ENCODE measurements around the gene TOPAZ1. TPM values are rescaled to one million over a fixed set of nuclear protein-coding genes. Genes with fewer than 3 reads are reported as not detected.

TOPAZ1 gene
- total RNA-seq, 1 donor from 2014 or later = not detected

DNA sequence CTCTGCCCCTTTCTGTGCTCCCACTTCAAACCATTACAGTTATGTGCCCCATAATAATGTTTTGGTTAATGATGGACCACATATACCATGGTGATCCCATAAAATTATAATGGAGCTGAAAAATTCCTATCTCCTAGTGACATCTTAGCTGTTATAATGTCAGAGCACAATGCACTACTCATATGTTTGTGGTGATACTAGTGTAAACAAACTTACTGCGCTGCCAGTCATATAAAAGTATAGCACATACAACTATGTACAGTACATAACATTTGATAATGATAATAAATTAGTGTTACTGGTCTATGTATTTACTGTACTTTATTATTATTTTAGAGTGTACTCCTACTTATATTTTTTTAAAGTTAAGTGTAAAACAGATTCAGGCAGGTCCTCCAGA is 51.3 kb downstream of the TOPAZ1 start:
- Mint-ChIP-seq H3K27ac (ENCODE audit: unreplicated experiment) (no peak overlapping the region), H3K4me1 (ENCODE audit: low read depth, unreplicated experiment) (peaks cover 4% of the 10 kb centered on the region), H3K9me3 (ENCODE audit: unreplicated experiment) (no peaks in the 10 kb centered on the region), H3K27me3 (ENCODE audit: low read depth, unreplicated experiment) (peaks cover 1% of the 10 kb centered on the region), H3K36me3 (ENCODE audit: low read depth, unreplicated experiment) (no peaks in the 10 kb centered on the region), H3K4me3 (ENCODE audit: unreplicated experiment) (no peak overlapping the region)
- Histone ChIP-seq H3K9me3 (ENCODE audit: insufficient read depth, low read depth, low read length) (no peaks in the 10 kb centered on the region), H3K79me2 (ENCODE audit: insufficient read depth, low read length) (no peaks in the 10 kb centered on the region), H3K27me3 (ENCODE audit: insufficient read depth, low read length) (no peaks in the 10 kb centered on the region), H4K20me1 (ENCODE audit: insufficient read depth, low read length) (no peaks in the 10 kb centered on the region), H3K36me3 (ENCODE audit: insufficient read depth, low read length) (no peaks in the 10 kb centered on the region), H3K4me3 (ENCODE audit: insufficient read depth, low read depth, low read length) (no peak overlapping the region), H3K4me1 (ENCODE audit: insufficient read depth, low read length) (no peaks in the 10 kb centered on the region), H3K9ac (ENCODE audit: low read length) (no peak overlapping the region), H3K27ac (ENCODE audit: low read depth, low read length) (no peak overlapping the region), H2AFZ (ENCODE audit: low read depth, low read length) (no peak overlapping the region), H3K4me2 (ENCODE audit: low read length) (no peak overlapping the region)
- FAIRE-seq (no peak), DNase-seq (ENCODE audit: low read depth) (no peak)
- TF ChIP-seq, protein P1, sequence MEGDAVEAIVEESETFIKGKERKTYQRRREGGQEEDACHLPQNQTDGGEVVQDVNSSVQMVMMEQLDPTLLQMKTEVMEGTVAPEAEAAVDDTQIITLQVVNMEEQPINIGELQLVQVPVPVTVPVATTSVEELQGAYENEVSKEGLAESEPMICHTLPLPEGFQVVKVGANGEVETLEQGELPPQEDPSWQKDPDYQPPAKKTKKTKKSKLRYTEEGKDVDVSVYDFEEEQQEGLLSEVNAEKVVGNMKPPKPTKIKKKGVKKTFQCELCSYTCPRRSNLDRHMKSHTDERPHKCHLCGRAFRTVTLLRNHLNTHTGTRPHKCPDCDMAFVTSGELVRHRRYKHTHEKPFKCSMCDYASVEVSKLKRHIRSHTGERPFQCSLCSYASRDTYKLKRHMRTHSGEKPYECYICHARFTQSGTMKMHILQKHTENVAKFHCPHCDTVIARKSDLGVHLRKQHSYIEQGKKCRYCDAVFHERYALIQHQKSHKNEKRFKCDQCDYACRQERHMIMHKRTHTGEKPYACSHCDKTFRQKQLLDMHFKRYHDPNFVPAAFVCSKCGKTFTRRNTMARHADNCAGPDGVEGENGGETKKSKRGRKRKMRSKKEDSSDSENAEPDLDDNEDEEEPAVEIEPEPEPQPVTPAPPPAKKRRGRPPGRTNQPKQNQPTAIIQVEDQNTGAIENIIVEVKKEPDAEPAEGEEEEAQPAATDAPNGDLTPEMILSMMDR (IDR thresholded peaks at IDR 0.05; ENCODE audit: insufficient read depth, low read depth, low read length) = no peak
- no peak for TF ChIP-seq EZH2 (IDR thresholded peaks at IDR 0.05; ENCODE audit: insufficient read depth, low read length)

DNA sequence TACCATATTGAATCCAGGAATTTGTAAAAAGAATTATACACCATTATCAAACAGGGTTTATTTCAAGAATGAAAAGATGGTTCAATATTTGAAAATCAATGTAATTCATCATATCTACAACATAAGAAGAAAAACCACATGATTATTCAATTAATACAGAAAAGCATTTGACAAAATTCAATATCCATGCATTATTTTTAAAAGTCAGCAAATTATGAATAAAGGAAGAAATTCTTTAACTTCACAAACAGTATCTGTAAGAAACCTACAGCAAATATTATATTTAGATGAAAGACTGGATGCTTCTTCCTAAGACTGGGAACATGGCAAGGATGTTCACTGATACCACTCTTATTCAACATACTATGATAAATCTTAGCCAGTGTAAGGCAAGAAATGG is 55.6 kb downstream of the TOPAZ1 start:
- Mint-ChIP-seq H3K36me3 (ENCODE audit: low read depth, unreplicated experiment) (no peaks in the 10 kb centered on the region), H3K27me3 (ENCODE audit: low read depth, unreplicated experiment) (peaks cover 1% of the 10 kb centered on the region), H3K4me1 (ENCODE audit: low read depth, unreplicated experiment) (no peaks in the 10 kb centered on the region), H3K27ac (ENCODE audit: unreplicated experiment) (no peak overlapping the region), H3K9me3 (ENCODE audit: unreplicated experiment) (no peaks in the 10 kb centered on the region), H3K4me3 (ENCODE audit: unreplicated experiment) (no peak overlapping the region)
- Histone ChIP-seq H3K4me3 (ENCODE audit: insufficient read depth, low read depth, low read length) (no peak overlapping the region), H3K9me3 (ENCODE audit: insufficient read depth, low read depth, low read length) (no peaks in the 10 kb centered on the region), H3K79me2 (ENCODE audit: insufficient read depth, low read length) (no peaks in the 10 kb centered on the region), H4K20me1 (ENCODE audit: insufficient read depth, low read length) (no peaks in the 10 kb centered on the region), H3K27me3 (ENCODE audit: insufficient read depth, low read length) (no peaks in the 10 kb centered on the region), H2AFZ (ENCODE audit: low read depth, low read length) (no peak overlapping the region), H3K9ac (ENCODE audit: low read length) (no peak overlapping the region), H3K27ac (ENCODE audit: low read depth, low read length) (no peak overlapping the region), H3K4me1 (ENCODE audit: insufficient read depth, low read length) (no peaks in the 10 kb centered on the region), H3K4me2 (ENCODE audit: low read length) (no peak overlapping the region), H3K36me3 (ENCODE audit: insufficient read depth, low read length) (no peaks in the 10 kb centered on the region)
- no peak for DNase-seq (ENCODE audit: low read depth)
- FAIRE-seq = no peak
- TF ChIP-seq, protein P1 (IDR thresholded peaks at IDR 0.05; ENCODE audit: insufficient read depth, low read depth, low read length) = no peak
- TF ChIP-seq EZH2 (IDR thresholded peaks at IDR 0.05; ENCODE audit: insufficient read depth, low read length) = no peak

DNA sequence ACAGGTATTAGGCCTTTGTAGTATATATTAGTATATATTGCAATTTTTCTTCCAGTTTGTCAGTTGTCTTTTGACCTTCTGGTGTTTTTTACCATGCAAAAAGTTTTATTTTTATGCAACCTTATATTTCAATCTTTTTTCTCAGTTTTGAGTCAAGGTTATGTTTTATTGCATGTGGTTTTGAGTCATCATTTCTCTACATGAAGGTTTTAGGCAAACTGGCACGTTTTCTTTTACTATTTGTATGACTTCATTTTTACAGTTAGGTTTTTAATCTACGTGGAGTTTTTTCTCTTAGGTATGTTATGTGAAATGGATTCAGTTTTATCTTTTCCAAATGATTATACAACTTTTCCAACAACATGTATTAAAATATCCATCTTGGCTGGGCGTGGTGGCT is 60.1 kb downstream of the TOPAZ1 start:
- TF ChIP-seq EZH2 (IDR thresholded peaks at IDR 0.05; ENCODE audit: insufficient read depth, low read length) = no peak
- TF ChIP-seq, protein P1 (IDR thresholded peaks at IDR 0.05; ENCODE audit: insufficient read depth, low read depth, low read length) = no peak
- Histone ChIP-seq H3K4me1 (ENCODE audit: insufficient read depth, low read length) (no peaks in the 10 kb centered on the region), H3K9ac (ENCODE audit: low read length) (no peak overlapping the region), H4K20me1 (ENCODE audit: insufficient read depth, low read length) (no peaks in the 10 kb centered on the region), H3K36me3 (ENCODE audit: insufficient read depth, low read length) (no peaks in the 10 kb centered on the region), H2AFZ (ENCODE audit: low read depth, low read length) (no peak overlapping the region), H3K4me2 (ENCODE audit: low read length) (no peak overlapping the region), H3K27ac (ENCODE audit: low read depth, low read length) (no peak overlapping the region), H3K9me3 (ENCODE audit: insufficient read depth, low read depth, low read length) (no peaks in the 10 kb centered on the region), H3K4me3 (ENCODE audit: insufficient read depth, low read depth, low read length) (no peak overlapping the region), H3K27me3 (ENCODE audit: insufficient read depth, low read length) (peaks cover 3% of the 10 kb centered on the region), H3K79me2 (ENCODE audit: insufficient read depth, low read length) (no peaks in the 10 kb centered on the region)
- H3K36me3 Mint-ChIP-seq (ENCODE audit: low read depth, unreplicated experiment) = no peaks in the 10 kb centered on the region
- FAIRE-seq = no peak
- H3K4me1 Mint-ChIP-seq (ENCODE audit: low read depth, unreplicated experiment) = no peaks in the 10 kb centered on the region
- no peak for DNase-seq (ENCODE audit: low read depth)
- H3K9me3 Mint-ChIP-seq (ENCODE audit: unreplicated experiment) = no peaks in the 10 kb centered on the region
- H3K4me3 Mint-ChIP-seq (ENCODE audit: unreplicated experiment) = no peak overlapping the region
- H3K27me3 Mint-ChIP-seq (ENCODE audit: low read depth, unreplicated experiment) = no peaks in the 10 kb centered on the region
- H3K27ac Mint-ChIP-seq (ENCODE audit: unreplicated experiment) = no peak overlapping the region

All from astrocyte (in vitro differentiated cells and primary cell).